NCI-H2029 treated with DMSO at 0.1 percent for 48 hours (cell line): ENCODE measurements around the gene NDUFAF2.
"Not testable (repeated sequence)": the region's sequence is repeated elsewhere in the genome, so short reads cannot be mapped to it uniquely, and the experiment has no call there.

Experiments
- DNase-seq: peaks from one replicate; lab custom pipeline; 2025; lab: John Stamatoyannopoulos, UW

NDUFAF2 gene

GRCh38 chr5:61050292-61050691 is 105.3 kb downstream of the NDUFAF2 start:
- DNase-seq, result no peak

DNA sequence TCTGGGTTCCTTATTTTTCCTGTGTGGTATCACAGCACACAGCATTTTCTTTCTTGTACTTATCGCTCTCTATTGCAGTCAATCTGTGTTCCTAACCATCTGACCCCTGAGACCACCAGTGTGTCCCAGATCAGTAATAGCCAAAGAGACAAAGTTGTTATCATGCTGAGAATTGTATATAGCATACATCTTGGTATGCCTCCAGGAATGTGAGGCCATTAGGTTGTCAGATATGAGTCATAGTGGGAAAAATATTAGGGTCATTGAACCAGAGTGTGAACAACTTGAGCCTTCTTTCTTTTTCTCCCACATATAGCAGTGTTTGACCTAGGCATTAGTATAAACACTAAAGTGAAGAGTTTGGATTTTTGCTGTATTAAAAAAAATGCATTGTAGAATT is 106.3 kb downstream of the NDUFAF2 start:
- no peak for DNase-seq

GRCh38 chr5:61052882-61053281 is 107.9 kb downstream of the NDUFAF2 start:
- no peak for DNase-seq

DNA sequence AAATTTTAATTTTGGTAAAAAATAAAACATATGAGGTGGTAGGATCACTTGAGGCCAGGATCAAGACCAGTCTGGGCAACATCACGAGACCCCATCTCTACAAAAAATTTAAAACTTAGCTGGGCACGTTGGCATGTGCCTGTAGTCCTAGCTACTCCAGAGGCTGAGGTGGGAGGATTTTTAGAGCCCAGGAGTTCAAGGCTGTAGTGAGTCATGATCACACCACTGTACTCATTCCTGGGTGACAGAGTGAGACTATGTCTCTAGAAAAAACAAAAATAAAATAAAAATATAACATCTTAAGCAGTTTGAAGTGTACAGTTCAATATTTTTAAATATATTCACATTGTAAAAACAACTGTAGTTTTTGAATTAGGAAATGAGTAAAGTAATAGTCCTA is 108.9 kb downstream of the NDUFAF2 start:
- DNase-seq, result no peak

- DNase-seq, result peak; percentile 56
Measured at GRCh38 chr5:61055434-61056006, 110.5 kb downstream of the NDUFAF2 start.

DNA sequence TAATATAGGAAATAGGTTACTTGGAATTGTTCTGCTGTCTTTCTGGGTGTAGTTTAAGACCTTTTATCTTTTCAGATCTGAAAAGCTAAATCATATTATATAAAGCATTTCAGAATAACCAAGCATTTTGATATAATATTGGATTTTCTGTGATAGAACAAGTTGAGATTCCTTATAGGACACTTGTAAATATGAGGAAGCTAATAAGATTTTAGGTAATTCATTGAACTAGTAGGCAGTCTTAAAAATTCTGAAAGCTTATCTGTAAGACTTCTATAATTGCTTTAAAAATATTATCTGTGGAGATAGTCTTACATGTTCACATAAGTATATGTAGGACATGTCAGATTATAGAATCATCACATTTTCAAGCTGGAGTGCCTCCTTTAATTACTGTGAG is 114.5 kb downstream of the NDUFAF2 start:
- no peak for DNase-seq

- DNase-seq, result no peak
Measured at GRCh38 chr5:61069150-61069549, 124.1 kb downstream of the NDUFAF2 start.

GRCh38 chr5:61071526-61071925 is 126.5 kb downstream of the NDUFAF2 start:
- no peak for DNase-seq

DNA sequence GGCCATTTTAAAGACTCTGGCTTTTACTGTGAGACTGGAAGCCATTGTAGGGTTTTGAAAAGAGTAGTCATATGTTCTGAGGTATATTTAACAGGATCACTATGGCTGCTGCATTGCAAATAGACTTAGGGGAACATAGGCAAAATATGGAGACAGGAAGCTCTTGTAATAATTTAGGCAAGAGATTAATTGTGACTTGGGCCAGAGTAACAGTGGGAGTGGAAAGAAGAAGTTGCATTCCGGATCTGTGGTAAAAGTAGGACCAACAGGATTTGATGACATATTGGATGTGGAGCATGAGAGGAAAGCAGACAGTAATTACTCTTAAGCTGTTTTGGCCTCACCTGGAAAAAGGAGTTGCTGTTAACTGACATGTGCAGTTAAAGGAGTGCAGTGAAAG is 131.6 kb downstream of the NDUFAF2 start:
- DNase-seq, result no peak

GRCh38 chr5:61081741-61082140 is 136.7 kb downstream of the NDUFAF2 start:
- DNase-seq, result no peak

- DNase-seq, result no peak
Measured at GRCh38 chr5:61082516-61083280, 137.7 kb downstream of the NDUFAF2 start.

DNA sequence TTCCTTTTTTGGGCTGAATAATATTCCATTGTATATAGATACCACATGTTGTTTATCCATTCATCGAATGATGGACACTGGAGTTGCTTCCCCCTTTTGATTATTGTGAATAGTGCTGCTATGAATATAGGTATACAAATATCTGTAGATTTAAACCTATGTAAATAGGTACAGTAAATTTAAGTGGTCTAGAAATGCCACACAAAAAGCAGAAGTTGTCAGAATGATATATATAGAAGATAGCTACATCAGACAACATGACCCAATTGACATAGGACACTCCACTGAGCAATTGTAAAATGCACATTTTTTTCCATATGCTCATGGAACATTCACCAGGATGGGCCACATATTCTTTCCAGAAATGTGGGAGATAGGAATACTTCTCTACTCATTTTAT is 139.7 kb downstream of the NDUFAF2 start:
- DNase-seq, result no peak

DNA sequence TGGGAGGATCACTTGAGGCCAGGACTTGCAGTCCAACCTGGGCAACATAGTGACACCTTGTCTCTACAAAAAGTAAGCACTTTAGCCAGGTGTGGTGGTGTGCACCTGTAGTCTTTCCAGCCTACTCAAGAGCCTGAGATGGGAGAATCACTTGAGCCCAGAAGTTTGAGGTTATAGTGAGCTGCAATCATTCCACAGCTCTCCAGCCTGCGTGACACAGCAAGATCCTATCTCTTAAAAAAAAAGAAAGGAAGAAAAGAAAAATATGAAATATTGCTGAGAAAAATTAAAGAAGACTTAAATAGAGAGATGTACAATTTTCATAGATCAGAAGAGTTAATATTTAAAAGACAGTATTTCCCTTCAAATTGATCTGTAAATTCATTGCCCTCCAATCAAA is 140.9 kb downstream of the NDUFAF2 start:
- DNase-seq, result no peak

GRCh38 chr5:61087921-61088320 is 142.9 kb downstream of the NDUFAF2 start:
- no peak for DNase-seq

DNA sequence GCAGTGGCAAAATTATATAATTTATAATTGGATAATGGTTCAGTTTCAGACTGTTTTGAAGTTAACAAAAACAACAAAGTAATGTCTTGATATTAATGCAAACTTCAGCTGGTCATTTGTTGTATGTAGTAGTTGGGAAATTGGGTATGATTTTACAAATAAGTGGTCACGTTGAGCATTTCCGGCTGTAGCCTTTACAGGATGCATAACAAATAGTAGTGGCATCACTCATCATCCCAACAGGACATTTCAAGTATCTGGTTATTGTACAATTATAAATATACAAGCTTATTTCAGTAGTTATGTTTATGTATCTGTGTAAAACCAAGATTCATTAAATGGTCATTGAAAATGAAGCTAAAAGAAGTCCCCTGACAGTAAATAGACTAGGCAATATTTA is 144.3 kb downstream of the NDUFAF2 start:
- DNase-seq, result no peak

DNA sequence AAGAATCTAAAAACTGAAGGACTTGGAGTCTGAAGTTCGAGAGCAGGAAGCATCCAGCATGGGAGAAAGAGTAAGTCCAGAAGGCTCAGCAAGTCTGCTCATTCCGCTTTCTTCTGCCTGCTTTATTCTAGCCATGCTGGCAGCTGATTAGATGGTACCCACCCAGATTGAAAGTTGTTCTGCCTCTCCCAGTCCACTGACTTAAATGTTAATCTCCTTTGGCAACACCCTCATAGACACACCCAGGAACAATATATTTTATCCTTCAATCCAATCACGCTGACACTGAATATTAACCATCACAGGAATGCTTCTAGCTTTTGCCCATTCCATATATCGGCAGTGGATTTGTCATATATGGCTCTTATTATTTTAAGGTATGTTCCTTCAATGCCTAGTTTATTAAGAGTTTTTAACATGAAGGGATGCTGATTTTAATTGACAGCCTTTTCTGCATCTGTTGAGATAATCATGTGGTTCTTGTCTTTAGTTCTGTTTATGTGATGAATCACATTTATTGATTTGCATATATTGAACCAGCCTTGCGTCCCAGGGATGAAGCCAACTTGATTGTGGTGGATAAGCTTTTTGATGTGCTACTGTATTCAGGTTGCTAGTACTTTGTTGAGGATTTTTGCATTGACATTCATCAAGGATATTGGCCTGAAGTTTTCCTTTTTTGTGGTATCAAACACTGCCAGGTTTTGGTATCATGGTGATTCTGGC is 148.2 kb downstream of the NDUFAF2 start:
- DNase-seq, result not testable (repeated sequence)

DNA sequence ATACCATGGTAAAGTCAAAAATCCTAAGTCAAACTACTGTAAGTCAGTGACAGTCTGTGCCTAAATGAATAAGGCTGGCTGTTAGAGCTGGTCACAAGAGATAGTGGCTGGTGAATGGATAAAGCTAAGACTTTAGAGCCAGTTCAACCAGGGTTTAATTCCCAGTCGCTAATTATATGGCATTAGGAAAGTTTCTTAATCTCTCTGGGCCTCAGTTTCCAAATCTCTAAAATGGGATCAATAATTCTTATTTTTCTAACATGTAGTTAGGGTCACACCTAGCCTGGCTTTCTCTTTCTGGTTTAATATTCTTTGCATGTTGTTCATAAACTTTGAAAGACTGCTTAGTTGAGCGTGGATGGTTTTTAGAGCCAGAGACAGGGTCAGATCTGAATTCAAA is 152.5 kb downstream of the NDUFAF2 start:
- no peak for DNase-seq

GRCh38 chr5:61098251-61098995 is 153.4 kb downstream of the NDUFAF2 start:
- no peak for DNase-seq

DNA sequence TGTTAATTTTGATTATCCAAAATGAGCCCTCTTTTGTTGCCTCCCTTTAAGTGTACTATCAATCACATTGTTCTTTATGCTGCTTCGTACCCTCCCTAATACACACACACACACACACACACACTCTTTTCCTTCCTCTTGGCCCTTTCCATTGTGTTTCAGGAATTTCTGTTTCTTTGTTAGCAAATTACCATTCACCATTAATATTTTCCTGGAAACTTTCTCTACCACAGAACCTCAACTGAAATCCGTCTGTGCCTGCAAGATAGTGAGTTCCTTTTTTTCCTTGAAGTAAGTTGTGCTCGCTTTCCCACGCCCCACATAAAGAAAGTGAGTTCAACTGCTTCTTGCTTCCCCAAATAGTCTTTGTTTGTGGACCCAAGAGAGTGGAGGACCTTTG is 155.4 kb downstream of the NDUFAF2 start:
- DNase-seq, result no peak

GRCh38 chr5:61114441-61114840 is 169.4 kb downstream of the NDUFAF2 start:
- DNase-seq, result no peak

DNA sequence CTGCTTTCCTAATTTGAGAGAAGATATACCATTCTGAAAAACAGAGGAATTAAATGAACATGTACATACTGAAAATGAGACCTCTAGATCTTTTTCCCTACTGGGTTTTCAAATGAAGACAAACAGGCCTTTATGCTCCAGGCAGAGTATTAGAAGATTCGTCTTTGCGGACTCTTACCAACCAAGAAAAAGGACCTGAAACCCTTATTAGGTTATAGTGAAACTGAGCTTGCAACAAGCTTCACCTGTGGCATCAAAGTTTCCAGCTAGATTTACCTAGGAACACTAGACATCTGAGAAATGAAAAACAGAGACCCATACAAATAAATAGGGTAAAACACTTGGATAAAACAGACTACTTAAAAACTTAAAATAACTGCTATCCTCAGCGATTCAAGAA is 171.0 kb downstream of the NDUFAF2 start:
- DNase-seq, result no peak

- DNase-seq, result no peak
Measured at GRCh38 chr5:61119066-61119465, 174.1 kb downstream of the NDUFAF2 start.

- no peak for DNase-seq
Measured at GRCh38 chr5:61120534-61120933, 175.5 kb downstream of the NDUFAF2 start.
